Ishikawa (cell line): ENCODE data around the gene CNTNAP2.

Experiments used
- CEBPB ChIP-seq: IDR thresholded peaks from 2 replicates; pipeline ENCODE4 v1.6.1; 2012
- CREB1 ChIP-seq: IDR thresholded peaks from 2 replicates; pipeline ENCODE4 v1.6.1; 2012; ENCODE audit warnings: low read depth
- EGR1 ChIP-seq: IDR thresholded peaks from 2 replicates; pipeline ENCODE4 v1.6.1; 2012
- EP300 ChIP-seq: IDR thresholded peaks from 2 replicates; pipeline ENCODE4 v1.6.1; 2012; ENCODE audit warnings: borderline replicate concordance
- FOXM1 ChIP-seq: IDR thresholded peaks from 2 replicates; pipeline ENCODE4 v1.6.1; 2012; ENCODE audit warnings: low read depth, borderline replicate concordance
- NFIC ChIP-seq: IDR thresholded peaks from 2 replicates; pipeline ENCODE4 v1.6.1; 2012
- RAD21 ChIP-seq: IDR thresholded peaks from 2 replicates; pipeline ENCODE4 v1.6.1; 2012; ENCODE audit warnings: low read depth
- TAF1 ChIP-seq: IDR thresholded peaks from 2 replicates; pipeline ENCODE4 v1.6.1; 2012; ENCODE audit warnings: low read depth, mild to moderate bottlenecking
- TCF12 ChIP-seq: IDR thresholded peaks from 2 replicates; pipeline ENCODE4 v1.6.1; 2012; ENCODE audit warnings: low read depth
- TEAD4 ChIP-seq: IDR thresholded peaks from 2 replicates; pipeline ENCODE4 v1.6.1; 2012
- YY1 ChIP-seq: IDR thresholded peaks from 2 replicates; pipeline ENCODE4 v1.6.1; 2012; ENCODE audit warnings: low read depth
- ZBTB7A ChIP-seq: IDR thresholded peaks from 2 replicates; pipeline ENCODE4 v1.6.1; 2012; ENCODE audit warnings: low read depth
- TF ChIP-seq, protein P1 (sequence below): IDR thresholded peaks from 2 replicates; pipeline ENCODE4 v1.6.1; 2012; ENCODE audit warnings: low read depth, mild to moderate bottlenecking
- TF ChIP-seq, protein P2 (sequence below): IDR thresholded peaks from 2 replicates; pipeline ENCODE4 v1.6.1; 2012
- TF ChIP-seq, protein P3 (sequence below): IDR thresholded peaks from 2 replicates; pipeline ENCODE4 v1.6.1; 2012

Gene CNTNAP2

DNA sequence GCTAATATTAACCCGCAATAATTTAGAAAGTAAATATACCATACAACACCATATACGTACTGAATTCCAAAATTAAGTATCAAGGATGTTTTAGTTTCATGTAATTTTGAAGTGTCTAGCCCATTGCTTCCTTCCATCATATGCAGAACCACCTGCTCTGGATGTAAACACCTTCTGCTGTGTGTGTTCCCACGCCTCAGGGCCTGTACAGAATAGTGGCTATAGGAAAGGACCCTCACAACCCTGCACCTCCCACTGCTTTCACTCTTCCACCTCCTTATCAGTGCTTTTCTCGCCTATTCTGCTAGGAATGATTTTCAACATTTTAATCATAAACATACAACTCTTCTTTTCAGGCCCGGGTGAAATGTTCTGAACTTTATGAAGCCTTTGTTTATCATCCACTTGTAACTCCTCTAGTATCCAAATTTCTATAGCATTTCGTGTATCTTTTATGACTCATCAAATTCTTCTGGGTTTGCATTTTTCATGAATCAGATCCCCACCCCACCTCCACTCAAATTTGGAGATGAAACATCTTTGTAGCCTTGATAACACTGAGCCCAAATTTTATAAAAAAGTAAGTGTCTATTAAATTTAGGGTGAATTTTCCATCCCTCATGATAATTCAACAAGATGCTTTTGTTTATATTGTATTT, 1367.2 kb downstream of the CNTNAP2 start:
- no peak for TF ChIP-seq RAD21
- TF ChIP-seq TAF1, result no peak
- TF ChIP-seq EGR1, result no peak

DNA sequence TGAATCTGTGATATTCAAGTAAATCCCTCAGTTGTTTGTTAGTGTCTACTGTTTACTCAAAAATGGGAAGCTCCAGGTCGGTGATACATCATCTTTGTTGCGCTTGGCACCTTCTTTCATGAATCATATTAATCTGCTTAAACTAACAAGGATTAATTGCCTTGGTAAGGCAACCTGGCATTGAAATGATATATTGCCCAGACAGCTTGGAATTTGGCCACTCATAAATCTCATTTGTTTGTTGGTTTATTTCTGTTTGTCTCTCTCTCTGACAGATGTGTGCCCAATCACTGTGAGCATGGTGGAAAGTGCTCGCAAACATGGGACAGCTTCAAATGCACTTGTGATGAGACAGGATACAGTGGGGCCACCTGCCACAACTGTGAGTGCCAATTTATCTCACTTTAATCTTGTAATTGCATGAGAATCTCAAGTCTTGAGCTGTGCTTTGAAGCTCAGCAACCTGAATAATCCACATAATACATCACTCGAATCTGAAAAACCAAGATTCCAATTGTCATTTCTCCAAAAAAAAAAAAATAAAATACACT, 1369.1 kb downstream of the CNTNAP2 start:
- TF ChIP-seq NFIC (no peak), CEBPB (no peak), YY1 (no peak), RAD21 (no peak)
- TF ChIP-seq, protein P1, sequence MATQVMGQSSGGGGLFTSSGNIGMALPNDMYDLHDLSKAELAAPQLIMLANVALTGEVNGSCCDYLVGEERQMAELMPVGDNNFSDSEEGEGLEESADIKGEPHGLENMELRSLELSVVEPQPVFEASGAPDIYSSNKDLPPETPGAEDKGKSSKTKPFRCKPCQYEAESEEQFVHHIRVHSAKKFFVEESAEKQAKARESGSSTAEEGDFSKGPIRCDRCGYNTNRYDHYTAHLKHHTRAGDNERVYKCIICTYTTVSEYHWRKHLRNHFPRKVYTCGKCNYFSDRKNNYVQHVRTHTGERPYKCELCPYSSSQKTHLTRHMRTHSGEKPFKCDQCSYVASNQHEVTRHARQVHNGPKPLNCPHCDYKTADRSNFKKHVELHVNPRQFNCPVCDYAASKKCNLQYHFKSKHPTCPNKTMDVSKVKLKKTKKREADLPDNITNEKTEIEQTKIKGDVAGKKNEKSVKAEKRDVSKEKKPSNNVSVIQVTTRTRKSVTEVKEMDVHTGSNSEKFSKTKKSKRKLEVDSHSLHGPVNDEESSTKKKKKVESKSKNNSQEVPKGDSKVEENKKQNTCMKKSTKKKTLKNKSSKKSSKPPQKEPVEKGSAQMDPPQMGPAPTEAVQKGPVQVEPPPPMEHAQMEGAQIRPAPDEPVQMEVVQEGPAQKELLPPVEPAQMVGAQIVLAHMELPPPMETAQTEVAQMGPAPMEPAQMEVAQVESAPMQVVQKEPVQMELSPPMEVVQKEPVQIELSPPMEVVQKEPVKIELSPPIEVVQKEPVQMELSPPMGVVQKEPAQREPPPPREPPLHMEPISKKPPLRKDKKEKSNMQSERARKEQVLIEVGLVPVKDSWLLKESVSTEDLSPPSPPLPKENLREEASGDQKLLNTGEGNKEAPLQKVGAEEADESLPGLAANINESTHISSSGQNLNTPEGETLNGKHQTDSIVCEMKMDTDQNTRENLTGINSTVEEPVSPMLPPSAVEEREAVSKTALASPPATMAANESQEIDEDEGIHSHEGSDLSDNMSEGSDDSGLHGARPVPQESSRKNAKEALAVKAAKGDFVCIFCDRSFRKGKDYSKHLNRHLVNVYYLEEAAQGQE, result no peak
- TF ChIP-seq, protein P2, sequence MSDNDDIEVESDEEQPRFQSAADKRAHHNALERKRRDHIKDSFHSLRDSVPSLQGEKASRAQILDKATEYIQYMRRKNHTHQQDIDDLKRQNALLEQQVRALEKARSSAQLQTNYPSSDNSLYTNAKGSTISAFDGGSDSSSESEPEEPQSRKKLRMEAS, result no peak

DNA sequence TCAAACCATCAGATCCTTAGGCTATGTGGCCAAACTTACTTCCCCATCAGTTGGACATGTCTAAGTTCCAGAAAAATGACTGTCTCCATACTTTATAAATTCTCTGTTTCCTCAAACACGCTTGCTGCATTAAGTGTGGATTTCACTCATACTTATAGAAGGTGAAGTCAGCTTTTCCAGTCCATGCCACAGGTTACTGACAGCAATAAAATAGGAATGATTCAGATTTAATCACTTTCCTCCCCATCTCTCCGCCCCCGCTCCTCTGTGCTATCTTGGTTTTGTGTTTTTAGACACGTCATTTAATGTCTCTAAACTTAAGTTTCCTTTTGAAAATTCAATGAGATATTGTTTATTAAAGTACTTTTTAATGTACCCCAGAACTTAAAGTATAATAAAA, 1376.0 kb downstream of the CNTNAP2 start:
- TF ChIP-seq EP300 (no peak), CREB1 (no peak), ZBTB7A (no peak), EGR1 (no peak), CEBPB (no peak), FOXM1 (no peak), NFIC (no peak)
- TF ChIP-seq, protein P3, sequence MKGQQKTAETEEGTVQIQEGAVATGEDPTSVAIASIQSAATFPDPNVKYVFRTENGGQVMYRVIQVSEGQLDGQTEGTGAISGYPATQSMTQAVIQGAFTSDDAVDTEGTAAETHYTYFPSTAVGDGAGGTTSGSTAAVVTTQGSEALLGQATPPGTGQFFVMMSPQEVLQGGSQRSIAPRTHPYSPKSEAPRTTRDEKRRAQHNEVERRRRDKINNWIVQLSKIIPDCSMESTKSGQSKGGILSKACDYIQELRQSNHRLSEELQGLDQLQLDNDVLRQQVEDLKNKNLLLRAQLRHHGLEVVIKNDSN, result no peak

DNA sequence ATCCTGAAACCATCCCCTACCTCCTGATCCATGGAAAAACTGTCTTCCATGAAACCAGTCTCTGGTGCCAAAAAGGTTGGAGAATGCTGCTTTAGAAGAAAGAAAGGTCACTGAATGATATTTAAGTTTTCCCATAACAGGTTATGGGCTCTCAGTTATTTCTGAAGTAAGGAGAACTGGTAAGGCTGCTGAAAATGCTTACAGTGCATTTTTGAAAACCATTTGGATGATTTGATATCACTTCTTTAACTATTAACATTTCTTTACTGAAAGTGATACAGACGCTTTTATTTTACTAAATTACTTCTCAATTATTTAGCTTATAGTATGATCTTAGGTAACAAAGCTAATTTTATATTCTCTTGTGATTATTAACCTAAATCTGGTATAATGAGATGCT, 1379.6 kb downstream of the CNTNAP2 start:
- TF ChIP-seq, protein P1, result no peak
- TF ChIP-seq EGR1 (no peak), TCF12 (no peak), YY1 (no peak), ZBTB7A (no peak), NFIC (no peak), TEAD4 (no peak), CEBPB (no peak), EP300 (no peak), CREB1 (no peak), TAF1 (no peak), RAD21 (no peak), FOXM1 (no peak)
- TF ChIP-seq, protein P2, result no peak
- TF ChIP-seq, protein P3, result no peak

DNA sequence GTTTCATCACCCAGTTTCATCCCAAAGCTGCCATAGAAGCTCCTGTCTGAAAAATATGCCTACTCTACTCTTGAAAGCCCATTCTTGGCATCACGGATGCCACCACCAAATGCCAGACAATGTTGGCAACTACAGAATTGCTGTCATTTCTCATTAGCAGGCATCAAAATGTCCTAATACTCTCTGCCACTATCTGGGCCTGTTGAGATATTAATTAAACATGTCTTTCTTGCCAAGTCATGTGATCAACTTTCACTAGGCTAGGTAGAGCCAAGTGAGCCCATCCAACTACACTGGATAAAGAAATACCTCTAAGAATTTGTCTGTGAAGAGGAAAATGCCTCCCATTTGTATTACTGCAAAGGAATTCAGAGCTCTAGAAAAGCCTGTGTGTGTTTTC, 1380.6 kb downstream of the CNTNAP2 start:
- no peak for TF ChIP-seq EP300
- TF ChIP-seq CEBPB, result no peak
- TF ChIP-seq TEAD4, result no peak
- TF ChIP-seq RAD21, result no peak
- TF ChIP-seq ZBTB7A, result no peak
- no peak for TF ChIP-seq YY1
- TF ChIP-seq TCF12, result no peak
- no peak for TF ChIP-seq NFIC
- TF ChIP-seq, protein P1, result no peak
- TF ChIP-seq EGR1, result no peak
- TF ChIP-seq, protein P3, result no peak
- TF ChIP-seq, protein P2, result no peak
- no peak for TF ChIP-seq CREB1
- no peak for TF ChIP-seq TAF1
